A673 (cell line): ENCODE data around the gene QPCTL. TPM values are rescaled to one million over a fixed set of nuclear protein-coding genes. Genes with fewer than 3 reads are reported as not detected.
A peak's percentile ranks its signal among the peaks of the same experiment; 100 is the strongest.

Experiments used
- BruUV-seq: library from RNA; stranded (reverse); fragments of 400-500 nt; replicated peaks from 2 replicates; lab custom pipeline; 2021; lab: Mats Ljungman, UMichigan
- CTCF ChIA-PET: fragments of 300-600 bp; sonication (Branson Sonifier 250); formaldehyde crosslinking; loops from one replicate; lab custom pipeline; 2022; ENCODE audit warnings: antibody characterized with exemption; lab: Charles Lee
- POLR2A ChIA-PET: fragments of 300-600 bp; sonication (Branson Sonifier 250); formaldehyde crosslinking; loops from one replicate; lab custom pipeline; 2022; ENCODE audit warnings: antibody characterized with exemption; ENCODE audit not compliant: low non-redundant PET; lab: Charles Lee
- DNase-seq: peaks from one replicate; pipeline ENCODE4 v3.0.0-alpha.2; 2015; ENCODE audit warnings: low spot score
- H3K27ac ChIP-seq: fragments of 200-600 bp; sonication (generic); 2 replicates; pipeline ENCODE4 v1.5.1; 2016; ENCODE audit warnings: mixed run types, low read depth, mild to moderate bottlenecking, mixed read lengths, antibody characterized with exemption, low read length; ENCODE audit not compliant: poor library complexity, severe bottlenecking
- H3K27me3 ChIP-seq: fragments of 200-600 bp; sonication (generic); replicated peaks from 2 replicates; pipeline ENCODE4 v1.6.1; 2017; ENCODE audit warnings: mixed run types, low read depth, mild to moderate bottlenecking, mixed read lengths, antibody characterized with exemption, low read length; ENCODE audit not compliant: insufficient read depth, poor library complexity
- H3K36me3 ChIP-seq: fragments of 200-600 bp; sonication (generic); 2 replicates; pipeline ENCODE4 v1.6.1; 2016; ENCODE audit warnings: mixed run types, mild to moderate bottlenecking, mixed read lengths, antibody characterized with exemption, low read length; ENCODE audit not compliant: insufficient read depth, poor library complexity, severe bottlenecking
- H3K4me1 ChIP-seq: fragments of 200-600 bp; sonication (generic); 2 replicates; pipeline ENCODE4 v1.6.1; 2017; ENCODE audit warnings: mixed run types, mild to moderate bottlenecking, mixed read lengths, antibody characterized with exemption, low read length; ENCODE audit not compliant: insufficient read depth, poor library complexity, severe bottlenecking
- H3K4me3 ChIP-seq: fragments of 200-600 bp; sonication (generic); 2 replicates; pipeline ENCODE4 v1.5.1; 2016; ENCODE audit warnings: low read depth, mixed run types, mild to moderate bottlenecking, mixed read lengths, low read length; ENCODE audit not compliant: poor library complexity, severe bottlenecking
- H3K9me3 ChIP-seq: fragments of 200-600 bp; sonication (generic); 2 replicates; pipeline ENCODE4 v1.6.1; 2016; ENCODE audit warnings: mixed run types, low read depth, mild to moderate bottlenecking, mixed read lengths, antibody characterized with exemption, low read length; ENCODE audit not compliant: poor library complexity, severe bottlenecking
- EZH2 ChIP-seq: fragments of 200-600 bp; sonication (generic); IDR thresholded peaks from 2 replicates; pipeline ENCODE4 v1.6.1; 2017; ENCODE audit warnings: borderline replicate concordance, low read depth, mild to moderate bottlenecking, mixed read lengths, antibody characterized with exemption, low read length; ENCODE audit not compliant: poor library complexity, severe bottlenecking
- intact Hi-C: fragments of 100-400 bp; cut with micrococcal nuclease; formaldehyde crosslinking; loops from one replicate; pipeline ENCODE4 v1.10.0; 2022; ENCODE audit not compliant: unreplicated experiment
- total RNA-seq: library from RNA; stranded (reverse); gene quantifications from 2 replicates; pipeline ENCODE4 v1.2.3, GENCODE V29; 2021
- TF ChIP-seq, protein P1 (sequence below): fragments of 300-800, 200-600 bp; sonication (generic); conservative IDR thresholded peaks from 2 replicates; pipeline ENCODE4 v1.5.1; 2017; ENCODE audit warnings: low read depth, mild to moderate bottlenecking, antibody characterized with exemption, low read length, moderate library complexity, mixed read lengths

The QPCTL gene
- total RNA-seq, 1 experiment from 2014 or later, result 12.8 TPM

DNA sequence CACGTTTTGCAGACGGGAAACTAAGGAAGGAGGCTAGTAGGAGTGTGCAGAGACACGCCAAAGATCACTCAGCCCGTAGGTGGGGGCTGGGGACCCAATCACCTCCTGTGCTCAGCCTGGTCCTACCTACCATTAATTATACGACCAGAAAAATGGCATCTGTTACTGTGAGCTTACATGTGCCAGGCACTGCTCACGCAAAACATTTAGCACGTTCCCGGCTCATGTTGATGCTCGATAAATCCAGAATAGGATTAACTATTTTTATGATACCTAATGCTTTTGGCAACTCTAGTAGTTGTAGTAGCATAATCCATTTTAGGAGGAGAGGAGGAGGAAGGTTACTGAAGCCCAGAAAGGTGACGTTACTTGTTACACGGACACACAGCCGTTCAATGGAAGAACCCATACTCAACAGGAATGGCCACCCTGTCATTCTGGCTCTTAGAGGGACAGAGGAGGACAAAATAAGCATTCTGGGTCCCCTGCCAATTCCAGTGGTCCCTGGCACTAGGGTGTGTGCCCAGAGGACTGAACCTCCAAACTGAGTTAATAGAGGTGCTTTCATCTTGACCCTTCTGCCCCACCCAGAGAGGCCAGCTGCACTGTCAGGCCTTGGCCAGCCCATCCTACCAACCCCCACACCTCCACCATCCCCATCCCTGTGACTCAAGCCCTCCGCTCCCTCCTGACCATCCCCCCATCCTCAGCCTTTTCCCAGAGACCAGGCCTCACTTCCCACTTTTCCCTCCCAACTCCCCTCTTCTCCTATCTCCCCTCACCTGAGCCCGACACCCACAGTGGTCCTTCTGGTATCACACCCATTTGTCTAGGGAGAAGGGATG is 48.3 kb upstream of the QPCTL start:
- Histone ChIP-seq H3K27ac (no peak overlapping the region), H3K4me3 (no peak overlapping the region)
- POLR2A ChIA-PET, result no interaction called here

DNA sequence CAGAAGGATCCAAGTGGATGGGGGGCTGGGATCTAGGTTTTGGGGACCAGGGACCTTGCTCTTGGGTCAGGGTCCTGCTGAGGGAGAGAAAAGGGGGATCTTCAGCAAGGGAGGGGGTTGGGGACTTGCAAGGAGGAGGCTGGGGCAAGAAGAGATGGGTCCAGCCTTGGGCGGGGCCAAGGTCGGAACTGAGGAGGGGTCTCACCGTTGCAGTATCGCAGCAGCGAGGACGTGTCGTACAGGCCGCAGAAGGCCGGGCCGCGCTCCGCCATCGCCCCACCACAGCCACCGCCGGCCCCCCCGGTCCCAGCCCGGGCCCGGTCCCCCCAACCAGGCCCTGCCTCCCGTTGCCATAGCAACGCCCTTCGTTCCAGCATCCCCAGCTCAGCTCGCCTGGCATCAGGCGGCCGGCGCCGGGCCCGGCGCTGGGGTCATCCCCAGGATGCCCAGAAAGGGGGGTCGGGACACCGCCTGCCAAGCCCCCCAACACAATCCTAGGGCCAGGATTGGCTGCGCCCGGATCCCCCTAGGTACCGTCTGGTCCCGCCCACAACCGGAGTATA is 47.3 kb upstream of the QPCTL start:
- Histone ChIP-seq H3K27ac (no peak overlapping the region), H3K4me3 (peak overlapping the region; percentile 43), H3K27me3 (no peaks in the 10 kb centered on the region), H3K4me1 (peaks cover 21% of the 10 kb centered on the region), H3K36me3 (no peaks in the 10 kb centered on the region), H3K9me3 (no peaks in the 10 kb centered on the region)
- CTCF ChIA-PET, result interaction anchor here (0.6 to 0.7 kb wide), 2 partner anchors 60 to 235 kb away, joined by 4 to 10 read pairs; no protein-coding TSS in a partner anchor
- DNase-seq, result no peak
- TF ChIP-seq, protein P1, sequence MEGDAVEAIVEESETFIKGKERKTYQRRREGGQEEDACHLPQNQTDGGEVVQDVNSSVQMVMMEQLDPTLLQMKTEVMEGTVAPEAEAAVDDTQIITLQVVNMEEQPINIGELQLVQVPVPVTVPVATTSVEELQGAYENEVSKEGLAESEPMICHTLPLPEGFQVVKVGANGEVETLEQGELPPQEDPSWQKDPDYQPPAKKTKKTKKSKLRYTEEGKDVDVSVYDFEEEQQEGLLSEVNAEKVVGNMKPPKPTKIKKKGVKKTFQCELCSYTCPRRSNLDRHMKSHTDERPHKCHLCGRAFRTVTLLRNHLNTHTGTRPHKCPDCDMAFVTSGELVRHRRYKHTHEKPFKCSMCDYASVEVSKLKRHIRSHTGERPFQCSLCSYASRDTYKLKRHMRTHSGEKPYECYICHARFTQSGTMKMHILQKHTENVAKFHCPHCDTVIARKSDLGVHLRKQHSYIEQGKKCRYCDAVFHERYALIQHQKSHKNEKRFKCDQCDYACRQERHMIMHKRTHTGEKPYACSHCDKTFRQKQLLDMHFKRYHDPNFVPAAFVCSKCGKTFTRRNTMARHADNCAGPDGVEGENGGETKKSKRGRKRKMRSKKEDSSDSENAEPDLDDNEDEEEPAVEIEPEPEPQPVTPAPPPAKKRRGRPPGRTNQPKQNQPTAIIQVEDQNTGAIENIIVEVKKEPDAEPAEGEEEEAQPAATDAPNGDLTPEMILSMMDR, result no peak
- TF ChIP-seq EZH2, result no peak
- intact Hi-C loops, result no loop called here
- POLR2A ChIA-PET, result no interaction called here
- no TSS peak for BruUV-seq

More for the DNA sequence above, 48.3 kb upstream of the QPCTL start:
- Histone ChIP-seq H3K27me3 (no peaks in the 10 kb centered on the region), H3K9me3 (no peaks in the 10 kb centered on the region), H3K4me1 (peaks cover 21% of the 10 kb centered on the region), H3K36me3 (no peaks in the 10 kb centered on the region)
- no peak for DNase-seq
- CTCF ChIA-PET, result no interaction called here
- BruUV-seq, result no TSS peak
- TF ChIP-seq EZH2, result no peak
- TF ChIP-seq, protein P1, result no peak
- intact Hi-C loops, result loop anchor here (1.0 to 5.0 kb wide), 5 partner anchors 37 to 217 kb away; partner anchors contain the start of gene VASP

DNA sequence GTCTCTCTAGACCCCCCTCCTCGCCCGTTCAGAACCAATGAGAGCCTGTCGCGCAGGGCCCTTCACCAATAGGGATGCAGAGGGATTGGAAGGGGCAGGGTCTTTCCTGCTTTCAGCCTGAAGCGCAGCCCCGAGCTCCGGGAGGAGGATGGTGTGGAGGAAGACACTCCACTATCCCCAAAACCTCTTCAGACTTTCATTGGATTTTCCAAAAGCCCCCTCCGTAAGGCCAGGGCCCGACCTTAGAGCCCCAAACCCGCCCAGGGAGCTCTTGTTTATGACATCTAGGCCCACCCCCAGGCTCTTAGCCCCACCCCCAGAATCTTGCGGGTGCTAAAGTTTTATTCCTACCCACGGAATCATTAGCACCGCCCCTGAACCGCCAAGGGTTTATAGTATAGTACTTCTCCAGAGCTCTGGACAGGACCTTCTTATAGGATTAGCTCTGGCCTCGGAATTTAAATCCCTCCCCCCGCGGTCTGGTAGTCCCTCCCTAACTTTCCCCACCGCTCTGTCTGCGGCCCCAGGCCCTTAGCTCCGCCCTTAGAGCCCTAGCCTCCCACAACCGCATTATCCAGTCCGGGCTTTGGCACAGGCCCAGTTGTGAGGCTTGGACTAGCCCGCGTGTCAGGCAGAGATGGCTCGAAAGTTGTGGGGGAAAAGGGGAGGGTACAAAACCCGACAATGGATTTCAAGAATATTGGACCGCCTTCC is 46.7 kb upstream of the QPCTL start:
- ChIA-PET POLR2A (no interaction called here), CTCF (interaction anchor here (0.6 to 0.7 kb wide), 3 partner anchors 61 to 842 kb away, joined by 3 to 4 read pairs (median 3); no protein-coding TSS in a partner anchor)
- intact Hi-C loops, result no loop called here
- Histone ChIP-seq H3K4me3 (peak overlapping the region; percentile 43), H3K36me3 (no peaks in the 10 kb centered on the region), H3K27ac (no peak overlapping the region), H3K4me1 (peaks cover 21% of the 10 kb centered on the region), H3K27me3 (no peaks in the 10 kb centered on the region), H3K9me3 (no peaks in the 10 kb centered on the region)
- DNase-seq, result peak; percentile 97
- TF ChIP-seq, protein P1, result no peak
- no peak for TF ChIP-seq EZH2
- no TSS peak for BruUV-seq
